ENCODE data around the gene HCRTR1.

The HCRTR1 gene

DNA sequence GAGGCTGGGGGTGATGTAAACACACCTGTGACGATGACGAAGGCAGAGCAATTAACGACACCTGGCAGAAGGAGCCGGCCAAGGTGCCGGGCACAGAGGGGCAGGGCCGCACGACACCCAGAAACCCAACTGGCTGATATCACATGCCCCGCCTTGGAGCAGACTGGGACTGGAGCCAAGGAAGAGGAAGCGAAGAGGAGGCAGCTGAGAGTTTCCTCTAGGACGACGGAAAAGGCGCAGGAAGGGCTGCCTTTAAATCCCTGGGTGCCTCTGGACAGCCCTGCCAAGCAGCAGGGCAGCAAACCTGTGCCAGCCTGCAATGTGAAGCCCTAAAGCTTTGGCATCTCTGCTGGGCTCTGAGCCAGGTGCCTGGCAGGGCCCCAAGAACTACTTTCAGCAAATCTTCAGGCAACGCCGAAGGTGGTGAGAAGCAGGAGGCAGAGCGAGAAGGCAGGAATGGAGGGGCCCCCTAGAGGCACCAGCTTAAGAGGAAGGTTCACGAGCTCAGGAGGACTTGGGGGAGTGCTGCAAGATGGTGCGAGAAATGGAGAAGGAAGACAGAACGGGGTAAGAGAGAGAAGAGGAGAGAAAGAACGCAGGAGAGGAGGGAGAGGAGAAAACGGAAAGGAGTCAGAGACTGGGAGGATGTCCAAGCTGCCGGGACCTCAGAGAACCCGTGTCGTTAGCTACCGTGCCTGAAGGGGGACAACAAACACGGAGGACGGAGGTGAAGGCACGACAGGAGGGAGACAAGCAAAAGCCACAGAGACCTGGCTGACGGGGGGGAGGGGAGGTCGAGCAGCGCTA, 52.5 kb downstream of the HCRTR1 start:
- peak; percentile 99 for DNase-seq

DNA sequence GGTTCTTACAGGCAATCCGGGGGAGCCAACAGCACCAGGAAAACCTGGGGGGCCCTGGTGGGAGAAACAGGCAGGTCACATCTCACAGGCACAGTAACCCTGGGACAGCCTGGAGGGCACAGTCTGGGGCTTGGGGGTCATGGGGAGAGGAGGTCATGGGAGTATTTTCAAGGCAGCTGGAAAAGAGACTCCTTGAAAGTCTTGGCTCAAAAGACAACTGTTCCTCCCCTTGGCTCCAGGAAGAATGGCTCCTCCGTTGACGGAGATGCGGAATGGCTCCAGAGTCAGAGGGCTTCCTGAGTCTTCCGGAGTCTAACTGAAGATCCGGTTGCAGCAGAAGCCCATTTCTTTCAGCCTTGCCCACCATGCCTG, 53.1 kb downstream of the HCRTR1 start:
- DNase-seq, result no peak

- DNase-seq, result no peak
Observed at GRCh38 chr1:31671147-31671546, 53.7 kb downstream of the HCRTR1 start.

GRCh38 chr1:31671561-31672201, 54.2 kb downstream of the HCRTR1 start:
- DNase-seq, result no peak

GRCh38 chr1:31672986-31673385, 55.5 kb downstream of the HCRTR1 start:
- no peak for DNase-seq

DNA sequence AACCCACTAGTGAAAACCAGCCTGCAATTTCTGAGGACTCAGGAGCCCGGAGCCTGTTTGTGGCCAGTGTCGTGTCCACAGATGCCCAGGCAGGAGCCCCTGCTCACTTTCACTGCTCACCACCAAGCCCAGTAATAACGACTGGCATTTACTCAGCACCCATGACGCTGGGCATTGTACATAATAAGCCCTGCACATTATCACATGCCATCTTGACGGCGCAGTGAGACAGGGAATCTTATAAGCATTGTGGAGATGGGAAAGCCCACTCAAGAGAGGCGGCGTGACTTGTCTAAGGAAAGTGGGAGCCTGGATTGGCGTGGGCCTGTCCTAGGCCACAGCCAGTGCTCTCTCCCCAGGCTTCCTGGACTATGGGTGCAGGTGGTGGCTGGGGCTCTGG, 55.9 kb downstream of the HCRTR1 start:
- no peak for DNase-seq

DNA sequence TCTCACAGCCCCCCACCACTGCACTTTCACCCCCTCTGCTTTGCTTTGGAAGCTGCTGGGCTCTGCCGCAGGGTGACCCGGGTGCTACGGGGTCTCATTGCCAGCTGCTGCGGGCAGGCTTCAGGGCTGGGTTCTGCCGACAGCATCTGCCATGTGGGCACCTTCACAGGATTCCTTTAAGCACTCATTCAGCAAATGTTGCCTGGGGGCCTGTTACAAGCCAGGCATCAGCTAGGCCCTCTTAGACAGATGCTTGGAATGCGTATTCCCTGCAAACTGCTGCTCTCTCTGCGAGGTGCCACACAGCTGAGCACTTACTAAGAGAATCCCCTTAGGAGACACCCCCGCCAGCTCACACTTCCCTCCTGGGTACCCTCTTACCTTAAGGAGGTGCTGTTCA, 57.1 kb downstream of the HCRTR1 start:
- DNase-seq, result no peak

DNA sequence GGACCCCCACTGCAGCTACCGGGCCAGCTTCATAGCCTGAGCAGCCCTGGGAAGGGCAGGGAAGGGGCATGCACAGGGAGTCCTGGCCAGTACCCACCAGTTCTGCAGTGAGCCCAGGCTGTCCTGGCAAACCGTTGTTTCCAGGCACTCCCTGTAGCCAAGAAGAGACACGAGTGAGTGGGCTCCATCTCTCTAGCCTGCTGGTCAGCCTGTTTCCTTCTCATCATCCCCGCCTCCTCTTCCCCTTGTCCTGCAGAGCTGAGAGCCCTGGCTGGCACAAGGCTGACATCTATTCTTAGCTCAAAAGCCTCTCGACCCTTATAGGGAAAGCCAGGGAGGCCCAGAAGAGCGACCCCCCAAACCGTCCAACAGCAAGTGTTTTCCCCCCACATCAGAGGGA, 57.7 kb downstream of the HCRTR1 start:
- DNase-seq, result no peak

- DNase-seq, result no peak
Observed at GRCh38 chr1:31675756-31676155, 58.3 kb downstream of the HCRTR1 start.

Data from DMS153 (cell line).